ENCODE data around the gene ARID3C.
A peak's percentile ranks its signal among the peaks of the same experiment; 100 is the strongest.

The ARID3C gene

DNA sequence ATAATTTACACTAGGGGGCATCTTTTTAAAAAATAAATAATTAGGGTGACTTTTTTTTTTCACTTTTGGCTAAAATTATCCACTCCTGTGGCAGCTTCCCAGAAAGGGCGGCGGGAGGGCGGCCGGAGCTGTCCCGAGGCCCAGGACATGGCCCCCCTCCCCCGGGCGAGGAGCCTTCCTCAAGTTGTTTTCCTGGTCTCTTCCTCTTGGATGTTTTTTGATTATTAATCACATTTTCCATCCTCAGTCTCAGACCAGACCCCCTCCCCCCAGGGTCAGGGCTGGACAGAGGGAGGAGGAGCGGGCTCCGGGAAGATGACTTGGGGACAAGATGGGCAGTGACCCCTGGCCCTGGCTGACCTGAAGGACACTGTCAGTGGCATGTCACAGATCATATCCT lies 34.7 kb downstream of the ARID3C start:
- DNase-seq (ENCODE audit: low read depth): no peak

DNA sequence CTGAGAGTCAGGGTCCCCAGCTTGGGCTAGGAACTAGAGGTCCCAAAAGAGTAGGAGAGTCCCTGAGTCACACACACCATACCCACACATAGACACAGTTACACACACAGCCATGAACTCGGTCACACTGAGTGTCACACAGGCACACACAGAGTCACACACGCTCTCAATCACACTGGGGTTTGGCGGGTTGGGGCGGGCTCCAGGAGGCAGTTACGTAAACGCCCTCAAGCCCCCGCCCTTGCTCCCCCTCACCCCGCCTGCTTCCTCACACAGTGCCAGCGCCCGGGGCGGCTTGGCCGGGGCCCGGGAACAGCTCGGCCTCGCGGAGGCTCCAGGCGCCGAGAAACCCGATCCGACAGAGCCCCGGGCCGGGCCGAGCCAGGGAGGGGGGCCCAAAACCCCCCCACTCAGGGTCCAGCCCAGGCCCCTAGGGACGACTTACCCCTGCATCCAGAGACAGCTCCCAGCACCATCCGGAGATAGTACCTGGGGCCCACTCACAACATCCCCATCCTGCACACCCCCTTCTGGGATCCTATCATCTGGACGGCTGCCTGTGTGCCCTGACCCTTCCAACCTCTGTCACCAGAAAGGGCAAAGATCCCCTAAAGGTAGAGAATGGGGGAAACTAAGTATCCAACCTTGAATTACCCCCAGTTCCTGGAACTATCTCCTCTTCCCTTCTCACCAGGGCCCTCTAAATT lies 35.8 kb downstream of the ARID3C start:
- DNase-seq (ENCODE audit: low read depth): no peak

DNA sequence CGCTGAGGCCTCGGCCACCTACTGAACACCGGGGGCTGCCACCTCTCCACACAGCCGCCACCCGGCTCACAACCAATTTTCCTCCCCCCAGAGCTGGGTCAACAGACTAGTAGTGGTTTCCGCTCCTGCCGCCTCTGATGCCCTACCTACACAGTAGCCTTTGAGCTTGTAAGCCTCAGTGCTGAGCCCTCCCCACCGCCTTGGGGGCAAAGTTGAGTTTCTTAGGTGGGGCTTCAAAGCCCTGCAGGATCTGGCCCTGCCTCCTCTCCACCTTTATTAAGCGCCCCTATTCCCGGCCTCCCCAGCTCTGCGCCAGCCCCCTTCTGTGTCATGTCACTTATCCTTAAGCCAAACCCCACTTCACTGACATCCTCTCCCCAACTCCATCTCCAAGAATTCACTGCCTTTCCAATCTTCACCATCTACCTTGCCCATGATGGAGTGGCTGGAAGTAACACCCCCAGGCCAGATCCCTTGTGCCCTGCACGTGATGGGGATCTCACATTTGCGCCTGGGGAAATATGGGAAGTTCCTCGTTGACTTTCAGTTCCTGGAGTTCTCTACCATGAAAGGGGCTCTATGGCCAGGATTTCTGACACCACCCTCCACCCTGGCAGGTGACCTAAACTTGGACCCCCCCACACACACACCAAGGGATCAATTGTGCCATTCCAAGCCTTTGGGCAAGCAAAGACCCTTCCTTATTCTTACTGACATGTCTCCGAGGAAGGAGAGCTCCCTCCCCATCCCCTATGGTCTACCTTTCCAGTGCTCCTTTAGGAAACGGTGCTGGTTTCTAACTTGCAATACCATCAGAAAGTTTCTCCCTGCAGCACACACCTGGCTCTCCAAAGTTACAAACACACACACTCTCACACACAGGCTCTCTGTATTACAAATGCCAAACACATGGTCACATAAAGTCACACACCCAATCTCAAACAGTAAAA lies 36.7 kb downstream of the ARID3C start:
- no peak for DNase-seq (ENCODE audit: low read depth)

DNA sequence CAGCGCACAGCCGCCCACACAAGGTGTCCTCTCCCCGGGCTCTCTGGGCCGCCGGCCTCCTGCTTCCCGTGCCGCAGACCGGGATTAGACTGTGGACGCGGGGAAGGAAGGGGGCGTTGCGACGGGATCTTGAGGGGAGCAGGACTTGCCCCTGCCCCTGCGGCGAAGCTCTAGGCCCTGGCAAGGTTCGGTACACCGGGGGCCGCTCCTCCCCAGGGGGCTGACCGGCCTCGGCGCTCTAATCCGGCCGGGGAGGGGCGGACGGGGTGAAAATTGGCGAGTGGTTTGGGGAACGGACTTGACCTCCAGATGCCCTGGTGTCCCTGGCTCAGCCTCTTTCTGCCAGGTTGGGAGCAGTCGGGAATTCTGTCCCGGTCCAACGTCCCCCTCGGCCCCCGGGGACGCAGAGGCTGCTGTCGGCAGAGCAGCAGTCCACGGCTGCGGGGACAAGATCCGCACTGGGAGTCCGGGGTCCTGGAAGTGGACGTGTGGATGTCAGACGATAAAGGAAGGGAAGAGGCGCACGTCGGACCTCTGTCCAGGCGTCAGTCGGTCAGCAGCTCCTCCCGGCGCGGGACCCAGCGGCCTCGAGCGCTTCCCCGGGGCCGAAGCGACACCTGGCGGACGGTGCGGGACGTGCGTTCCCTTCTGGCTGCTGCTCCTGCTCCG lies 37.5 kb downstream of the ARID3C start:
- DNase-seq (ENCODE audit: low read depth): peak; percentile 37

DNA sequence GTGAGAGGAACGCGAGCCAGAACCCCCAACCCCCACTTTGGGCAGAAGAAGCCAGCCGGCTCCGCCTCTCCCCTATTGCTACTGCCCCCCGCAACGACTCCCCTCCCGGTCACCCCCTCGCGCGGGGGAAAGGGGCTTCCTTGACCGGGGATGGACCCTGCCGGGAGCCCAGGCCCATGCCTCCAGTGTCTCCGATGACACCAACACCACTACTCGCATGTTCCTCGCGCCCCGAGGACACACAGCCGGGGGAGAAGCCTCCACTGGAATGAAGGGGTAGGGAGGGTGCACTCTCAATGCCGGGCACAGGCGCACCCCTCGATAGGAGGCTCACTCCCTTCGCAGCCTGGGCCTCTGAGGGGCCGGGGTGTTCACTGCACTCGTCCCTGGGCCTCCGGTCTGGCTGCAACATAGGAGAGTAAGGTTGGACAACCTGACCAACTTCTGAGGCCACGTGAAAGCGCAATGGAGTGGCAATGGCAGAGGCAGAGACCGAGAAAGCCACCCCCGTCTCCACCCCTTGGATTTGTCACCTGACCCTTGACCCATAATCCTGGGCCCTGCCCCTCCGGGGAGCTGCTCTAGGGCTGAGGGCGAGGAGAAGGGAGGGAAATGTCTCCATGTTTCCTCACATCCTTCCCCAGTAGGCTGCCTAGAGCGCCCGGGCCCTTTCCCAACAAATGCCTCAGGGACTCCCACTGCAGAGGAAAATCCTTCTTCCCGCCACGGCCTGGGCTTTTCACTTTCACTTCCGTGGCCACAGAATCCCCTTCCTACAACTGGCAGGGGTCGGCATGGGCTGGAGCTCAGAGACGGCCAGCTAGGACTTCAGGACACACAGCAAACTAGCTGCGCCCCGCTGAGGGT lies 38.3 kb downstream of the ARID3C start:
- DNase-seq (ENCODE audit: low read depth): no peak

DNA sequence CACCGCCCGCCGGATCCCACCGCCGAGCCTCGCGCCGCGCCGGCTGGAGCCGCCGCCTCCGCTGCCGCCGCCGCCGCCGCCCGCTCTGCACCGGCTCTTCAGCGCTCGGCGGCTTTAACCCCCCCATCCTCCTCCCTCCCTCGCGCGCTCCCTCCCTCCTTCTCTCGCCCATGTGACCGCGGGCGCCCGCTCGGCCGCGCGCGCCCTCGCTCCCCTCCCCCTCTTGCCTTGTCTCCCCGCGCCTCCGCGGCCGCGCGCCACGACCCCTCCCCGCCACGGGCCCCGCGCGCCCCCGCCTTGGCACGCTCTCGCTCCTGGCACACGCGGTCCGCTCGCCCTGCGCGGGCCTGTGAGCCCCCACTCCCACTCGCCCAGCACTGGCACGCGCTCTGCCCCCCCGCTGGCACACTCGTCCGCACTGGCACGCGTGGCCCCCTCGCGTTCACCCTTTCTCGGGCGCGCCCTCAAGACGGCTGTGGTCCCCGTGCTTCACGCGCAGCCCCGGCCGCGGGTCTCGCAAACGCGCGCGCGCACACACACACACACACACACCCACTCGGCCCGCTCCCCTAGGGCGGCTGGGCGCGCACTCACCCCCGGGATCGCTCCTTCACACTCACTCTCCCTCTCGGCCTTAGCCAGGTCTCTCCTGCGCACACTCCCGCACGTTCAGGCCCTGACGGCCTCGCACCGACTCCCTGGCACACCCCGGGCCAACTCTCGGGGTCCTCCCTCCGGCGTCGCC lies 39.1 kb downstream of the ARID3C start, which contains the start of gene CNTFR:
TSS of gene CNTFR (minus strand) at position 89 of the 745 bp plus-strand sequence. CDS start 20,743 bp downstream, outside the sequence.
- no peak for DNase-seq (ENCODE audit: low read depth)

DNA sequence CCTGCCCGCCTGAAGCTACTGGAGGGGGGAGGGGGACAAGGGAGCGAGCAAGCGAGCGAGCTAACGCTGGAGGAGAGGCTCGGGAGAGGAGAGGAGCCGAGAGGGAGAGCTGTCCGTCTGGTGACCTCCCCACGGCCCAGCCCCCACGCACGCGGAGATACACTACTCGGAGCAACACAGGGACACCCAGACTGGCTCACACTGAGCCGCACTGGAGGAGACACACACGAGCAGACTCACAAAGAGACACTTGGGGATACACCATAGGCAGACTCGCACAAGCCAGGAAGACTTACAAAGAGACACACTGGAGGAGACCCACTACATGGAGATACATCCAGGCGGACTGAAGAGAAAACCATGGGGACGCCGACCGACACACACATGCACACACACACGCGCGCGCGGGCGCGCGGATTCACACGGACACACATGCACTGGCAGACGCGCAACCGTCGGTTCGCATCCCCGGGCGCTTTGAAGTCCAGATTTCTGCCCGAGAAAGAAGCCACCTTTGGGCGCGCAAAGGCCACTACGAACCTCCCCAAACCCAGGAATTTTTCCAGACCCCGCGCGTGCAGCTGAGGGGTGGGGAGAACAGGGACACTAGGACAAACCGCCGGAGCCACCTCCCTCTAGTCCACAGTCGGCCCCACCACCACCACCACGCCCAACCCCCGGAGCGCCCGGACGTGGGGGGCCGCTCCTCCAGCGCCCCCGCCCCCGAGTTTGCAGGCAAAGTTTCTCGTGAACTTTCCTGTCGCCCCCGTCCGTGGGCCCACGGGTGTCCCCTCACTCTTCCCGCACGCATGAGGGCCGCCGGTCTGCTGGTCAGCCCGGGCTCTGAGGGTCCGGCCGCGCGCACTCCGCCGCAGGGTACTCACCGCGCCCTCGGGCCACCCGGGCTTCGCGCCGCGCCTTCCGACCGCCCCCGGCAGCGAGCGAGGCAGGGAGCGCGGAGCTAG lies 39.9 kb downstream of the ARID3C start:
- DNase-seq (ENCODE audit: low read depth): no peak

DNA sequence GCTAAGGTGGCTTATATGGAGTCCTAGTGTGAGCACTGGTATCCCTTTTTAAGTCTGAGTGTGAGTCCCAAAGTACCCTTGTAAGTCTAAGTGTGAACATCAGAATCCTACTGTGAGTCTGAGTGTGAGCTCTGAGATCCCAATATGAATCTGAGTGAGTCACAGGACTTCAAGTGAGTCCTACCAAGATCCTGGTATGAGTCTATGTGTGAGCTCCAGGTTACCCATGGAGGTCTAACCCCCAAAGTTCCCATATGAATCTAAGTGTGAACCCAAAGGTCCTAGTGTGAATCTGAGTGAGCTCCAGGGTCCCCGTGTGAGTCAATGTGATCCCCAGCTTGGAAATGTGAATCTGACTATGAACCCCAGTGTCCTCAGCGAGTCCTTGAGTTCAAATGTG lies 41.6 kb downstream of the ARID3C start:
- no peak for DNase-seq (ENCODE audit: low read depth)

DNA sequence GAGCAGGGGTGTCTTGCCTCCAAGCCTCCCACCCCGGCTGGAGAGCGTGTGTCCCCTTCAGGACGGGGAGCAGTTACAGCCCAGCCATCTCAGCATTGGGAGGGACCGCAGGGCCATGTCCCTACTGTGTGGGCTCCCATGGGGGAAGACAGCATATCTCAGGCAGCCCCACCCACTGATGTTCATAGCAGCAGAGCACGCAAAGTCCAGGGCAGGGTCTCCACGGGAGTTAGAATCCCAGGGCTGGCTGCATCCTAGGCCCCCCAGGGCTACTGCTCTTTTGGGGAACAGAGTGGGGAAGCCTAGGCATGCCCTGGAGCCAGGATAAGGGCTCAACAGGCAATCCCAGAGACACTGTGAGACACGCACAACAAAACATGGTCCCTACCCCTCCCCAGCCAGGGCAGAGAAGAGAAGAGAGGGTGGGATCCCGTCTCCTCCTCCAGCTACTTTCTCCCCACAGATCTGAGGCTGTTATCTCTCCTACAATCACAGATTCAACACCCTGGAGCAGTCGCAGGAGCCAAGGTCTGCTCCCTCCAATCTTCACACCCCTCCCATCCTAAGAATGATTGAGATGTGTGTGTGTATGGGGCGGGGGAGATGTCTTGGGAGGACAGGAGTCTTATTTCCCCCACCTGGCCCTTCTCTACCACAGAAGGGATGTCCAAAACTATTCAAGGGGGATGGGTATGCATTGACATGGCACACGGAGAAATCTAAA lies 42.8 kb downstream of the ARID3C start:
- no peak for DNase-seq (ENCODE audit: low read depth)

DNA sequence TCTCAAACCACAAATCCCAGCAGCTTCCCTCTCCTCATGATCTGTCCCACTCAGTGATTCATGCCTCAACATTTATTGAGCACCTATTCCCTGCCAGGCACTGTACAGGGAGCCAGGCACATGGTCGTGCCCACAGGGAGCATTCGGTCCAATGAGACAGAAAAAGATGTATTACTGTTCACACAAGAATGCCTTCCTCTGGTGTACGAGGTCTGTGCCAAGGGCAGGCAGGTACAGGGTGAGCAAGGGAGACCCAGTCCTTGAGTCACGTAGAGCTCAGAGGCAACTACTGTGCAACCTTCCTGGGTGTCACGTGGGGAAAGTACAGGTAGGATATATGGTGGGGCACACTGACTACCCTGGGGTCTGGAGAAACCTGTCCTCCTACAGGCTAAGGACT lies 43.9 kb downstream of the ARID3C start:
- no peak for DNase-seq (ENCODE audit: low read depth)

DNA sequence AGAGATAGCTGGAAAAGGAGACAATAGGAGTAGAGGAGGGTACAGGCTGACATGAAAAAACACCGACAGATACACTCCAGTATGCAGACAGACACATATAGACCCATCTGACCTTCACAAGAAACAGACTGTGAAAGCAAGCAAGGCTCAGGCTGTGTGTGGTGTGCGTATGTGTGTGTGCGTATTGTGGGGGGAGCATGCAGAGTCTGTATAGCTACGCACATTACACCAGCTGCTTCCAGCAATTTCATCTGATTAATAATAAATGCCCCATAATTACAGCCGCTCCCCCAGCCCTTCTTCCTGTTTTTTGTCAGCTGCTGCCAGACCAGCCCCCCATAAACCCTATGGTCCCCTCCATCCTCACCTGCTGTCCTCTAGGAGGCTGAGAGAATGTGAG lies 46.1 kb downstream of the ARID3C start:
- DNase-seq (ENCODE audit: low read depth): no peak

DNA sequence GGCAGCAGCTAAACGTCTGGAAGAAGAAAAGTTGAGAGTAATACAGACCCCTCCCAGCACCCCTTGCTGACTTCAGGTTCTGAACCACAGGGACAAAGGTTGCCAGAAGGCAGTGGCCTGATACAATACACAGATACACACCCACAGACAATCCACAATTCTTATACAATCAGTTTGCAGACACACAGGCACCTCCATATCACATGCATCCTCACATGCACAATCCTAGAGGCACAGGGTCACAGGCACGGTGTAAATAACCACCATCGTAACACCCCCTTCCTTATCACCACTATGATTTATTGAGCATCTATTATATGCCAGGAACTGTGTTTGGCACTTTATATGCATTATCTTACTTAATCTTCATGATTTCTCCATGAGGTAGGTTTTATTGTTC lies 47.5 kb downstream of the ARID3C start:
- no peak for DNase-seq (ENCODE audit: low read depth)

DNA sequence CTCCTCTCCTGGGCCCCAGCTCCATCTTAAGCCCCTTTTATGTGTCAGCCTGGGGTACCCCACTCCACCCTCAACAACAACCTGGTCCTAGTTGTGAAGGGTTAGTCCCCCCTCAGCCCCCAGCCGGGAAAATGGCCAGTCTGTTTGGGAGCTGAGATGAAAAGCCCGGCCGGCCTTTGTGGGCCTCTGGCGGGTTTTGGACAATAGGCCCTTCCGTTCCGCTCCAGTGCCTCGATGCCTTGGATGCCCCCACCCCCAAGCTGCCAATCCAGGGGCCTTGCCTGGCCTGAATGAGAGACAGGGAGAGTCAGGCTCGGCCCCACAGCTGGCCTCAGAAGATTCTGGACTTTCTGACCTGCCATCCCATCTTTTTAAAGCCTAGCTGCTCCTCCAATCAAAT lies 48.5 kb downstream of the ARID3C start:
- DNase-seq (ENCODE audit: low read depth): no peak

DNA sequence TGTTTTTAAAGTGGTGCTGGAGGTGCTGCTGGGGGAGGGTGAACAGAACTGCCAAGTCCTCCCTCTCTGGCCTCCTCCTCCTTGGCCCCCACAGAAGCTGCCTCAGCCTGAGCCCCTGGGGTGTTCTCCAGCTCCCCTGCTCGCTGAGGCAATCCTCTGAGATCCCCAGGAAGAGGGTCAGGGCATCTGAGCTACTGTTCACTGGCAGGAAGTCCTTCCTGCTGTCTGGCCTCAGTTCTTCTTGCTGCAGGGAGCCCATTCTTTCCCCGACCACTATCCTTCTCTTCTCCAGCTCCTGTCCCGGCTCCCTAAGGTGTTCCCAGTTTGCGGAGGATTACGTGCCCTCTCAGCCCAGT lies 49.1 kb downstream of the ARID3C start:
- DNase-seq (ENCODE audit: low read depth): no peak

DNA sequence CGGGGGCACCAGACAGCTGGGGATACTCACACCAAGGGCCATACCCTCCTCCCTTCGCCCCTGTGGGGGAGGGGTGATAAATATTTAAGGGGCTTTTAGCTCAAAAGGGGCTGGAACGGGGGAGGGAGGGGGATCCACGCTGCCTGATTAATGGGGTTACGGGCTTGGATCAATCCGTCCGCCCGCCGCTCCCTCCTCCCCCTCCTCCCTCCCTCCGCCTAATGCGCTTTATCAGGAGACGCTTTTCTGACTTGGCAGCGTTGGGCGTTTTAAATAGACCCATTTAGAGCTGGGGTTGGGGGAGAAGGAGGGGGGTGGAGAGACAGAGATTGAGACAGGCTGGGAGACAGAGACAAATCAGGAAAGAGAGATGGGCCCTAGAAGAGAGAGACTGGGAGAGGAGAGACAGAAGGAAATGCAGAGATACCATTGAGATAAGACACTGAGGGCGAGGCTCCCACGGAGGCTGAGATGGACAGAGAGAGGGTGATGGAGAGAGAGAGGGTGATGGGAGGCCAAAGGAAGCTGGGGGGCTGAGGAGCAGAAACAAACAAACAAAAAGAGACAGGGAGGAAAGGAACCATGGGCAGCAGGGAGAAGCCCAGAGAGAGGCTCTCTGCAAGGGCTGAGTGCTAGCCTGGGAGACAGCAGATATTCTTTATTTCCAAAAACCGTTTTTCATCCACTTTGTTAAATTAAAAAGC lies 49.6 kb downstream of the ARID3C start:
- no peak for DNase-seq (ENCODE audit: low read depth)

DNA sequence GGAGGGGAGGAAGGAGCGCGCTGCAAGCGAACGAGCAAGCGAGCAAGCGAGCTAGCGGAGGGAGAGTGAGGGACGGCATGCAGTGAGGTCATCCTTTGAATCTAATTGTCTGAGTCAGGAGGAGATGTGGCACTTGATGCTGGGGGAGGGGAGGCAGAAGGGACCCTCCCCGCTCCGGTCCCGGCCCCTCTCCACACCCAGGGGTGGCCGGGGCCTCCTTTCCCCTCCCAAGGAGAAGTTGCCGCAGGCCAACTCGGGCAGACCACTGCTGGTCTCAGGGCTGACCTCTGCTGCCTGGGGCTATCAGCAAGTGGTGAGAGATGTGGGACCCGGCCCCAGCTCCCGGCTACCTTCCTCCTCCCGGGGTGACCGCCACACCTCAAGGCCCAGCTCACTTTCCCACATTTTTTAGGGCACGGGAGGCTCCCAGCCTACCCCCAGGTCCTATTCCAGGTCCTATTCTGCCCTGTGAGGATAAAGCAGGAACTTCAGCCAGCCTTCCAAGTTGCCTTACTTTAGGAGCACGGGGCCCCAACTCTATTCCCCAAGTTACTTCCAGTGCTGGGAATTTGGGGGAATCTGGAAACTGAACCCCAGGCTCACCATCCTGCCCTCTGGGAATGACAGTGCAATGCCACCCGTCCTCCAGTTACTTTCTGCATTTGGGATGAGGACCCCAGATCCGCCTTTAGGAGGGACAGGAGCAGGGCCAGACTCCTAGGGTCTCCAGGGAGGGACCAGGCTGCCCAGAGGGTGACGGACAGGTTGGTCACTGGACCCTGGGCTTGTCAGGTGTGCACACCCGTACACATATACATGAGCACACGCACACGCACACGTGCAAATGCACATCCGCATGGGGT lies 50.4 kb downstream of the ARID3C start:
- no peak for DNase-seq (ENCODE audit: low read depth)

DNA sequence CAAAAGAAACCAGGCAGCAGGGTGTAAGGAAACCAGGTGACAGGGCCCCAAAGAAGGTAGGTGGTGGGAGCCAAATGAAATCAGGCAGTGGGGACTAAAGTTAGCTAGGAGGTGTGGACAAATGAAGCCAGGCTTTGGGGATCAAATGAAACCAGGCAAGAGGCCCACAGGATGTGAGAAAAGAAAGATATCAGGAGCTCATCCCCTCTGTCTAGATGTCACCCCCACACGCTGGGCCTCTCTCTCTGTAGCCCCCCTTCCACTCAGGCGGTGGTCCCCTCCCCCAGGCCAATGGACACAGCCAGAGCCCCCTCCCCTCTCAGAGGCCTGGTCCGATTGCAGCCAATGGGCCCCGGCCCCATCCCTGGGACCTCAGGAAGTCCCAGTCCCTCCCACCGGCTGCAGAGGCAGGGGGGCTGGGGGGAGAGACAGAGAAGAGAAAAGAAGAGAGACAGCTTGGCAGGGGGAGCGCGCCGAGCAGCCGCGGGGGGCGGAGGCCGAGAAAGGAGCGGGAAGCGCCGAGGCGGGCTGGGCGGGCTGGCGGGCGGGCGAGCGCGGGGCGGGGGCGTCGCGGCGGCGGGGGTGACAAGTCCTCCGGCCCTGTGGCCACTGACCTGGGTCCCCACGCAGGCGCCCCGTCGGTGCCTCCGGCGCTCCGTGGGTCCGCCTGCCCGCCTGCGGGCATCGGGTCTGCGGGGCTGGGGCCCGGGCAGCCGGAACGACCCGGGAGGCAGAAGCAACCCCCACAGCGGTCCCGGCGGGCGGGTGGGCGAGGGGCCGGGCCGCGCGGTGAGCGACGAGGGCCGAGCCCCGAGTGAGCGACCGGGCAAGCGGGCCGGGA lies 51.2 kb downstream of the ARID3C start:
- no peak for DNase-seq (ENCODE audit: low read depth)

All from CMK (cell line).